Peyer's patch (tissue), 4 donors: Measurements from ENCODE around the gene ESYT2. TPM values are rescaled to one million over a fixed set of nuclear protein-coding genes. Genes with fewer than 3 reads are reported as not detected.

Experiments used
- DNase-seq, 3 donors: peaks; one replicate each; pipeline ENCODE4 v3.0.0-alpha.2; 2017 to 2019
- H3K27ac ChIP-seq, 4 donors: fragments of 200-600 bp; sonication (generic); one replicate each; pipeline ENCODE4 v1.5.1; 2016 to 2019
- H3K27me3 ChIP-seq, 2 donors: fragments of 200-600 bp; sonication (generic); one replicate each; pipeline ENCODE4 v1.5.1; 2019
- H3K36me3 ChIP-seq, 3 donors: fragments of 200-600 bp; sonication (generic); one replicate each; pipeline ENCODE4 v1.5.1; 2016 to 2019
- H3K4me1 ChIP-seq, 4 donors: fragments of 200-600 bp; sonication (generic); one replicate each; pipeline ENCODE4 v1.5.1; 2016 to 2019
- H3K4me3 ChIP-seq, 4 donors: fragments of 200-600 bp; sonication (generic); 1 replicate in 3 of 4; 2 replicates in 1 of 4; pipeline ENCODE4 v1.5.1; 2016 to 2019; ENCODE audit warnings: mild to moderate bottlenecking in 1 of 4
- H3K9me3 ChIP-seq, 4 donors: fragments of 200-600 bp; sonication (generic); one replicate each; pipeline ENCODE4 v1.5.1; 2016 to 2019; ENCODE audit warnings: mild to moderate bottlenecking in 1 of 4
- POLR2A ChIP-seq, 2 donors: fragments of 450-650 bp; IDR thresholded peaks; one replicate each; pipeline ENCODE4 v1.5.1; 2017; ENCODE audit warnings: antibody characterized with exemption in 2 of 2, mild to moderate bottlenecking in 2 of 2, moderate library complexity in 2 of 2
- total RNA-seq, 4 donors: library from RNA; depleted of rRNA; stranded (reverse); fragments of >200 nt; gene quantifications; one replicate each; pipeline ENCODE4 v1.1.0, GENCODE V29; 2016
- TF ChIP-seq, protein P1 (sequence below), 6 experiments: fragments of 450-650 bp in 4 of 6; fragments of 200-600 bp in 2 of 6; sonication (generic) in 1 of 6; IDR thresholded peaks; one replicate each; pipeline ENCODE4 v1.5.1; 2017 to 2019; ENCODE audit warnings: antibody characterized with exemption in 6 of 6, mild to moderate bottlenecking in 3 of 6, moderate library complexity in 1 of 6

Gene ESYT2
- total RNA-seq, 4 donors from 2014 or later = 53.6 to 137 (median 71.0) TPM

- Histone ChIP-seq H3K4me1 (no peaks in the 10 kb centered on the region), H3K27me3 (no peaks in the 10 kb centered on the region), H3K27ac (no peak overlapping the region), H3K36me3 (peaks cover 0 to 82% (median 2%) of the 10 kb centered on the region in 3 donors), H3K9me3 (no peaks in the 10 kb centered on the region), H3K4me3 (no peak overlapping the region)
- TF ChIP-seq POLR2A (IDR thresholded peaks at IDR 0.05) = no peak
- TF ChIP-seq, protein P1, sequence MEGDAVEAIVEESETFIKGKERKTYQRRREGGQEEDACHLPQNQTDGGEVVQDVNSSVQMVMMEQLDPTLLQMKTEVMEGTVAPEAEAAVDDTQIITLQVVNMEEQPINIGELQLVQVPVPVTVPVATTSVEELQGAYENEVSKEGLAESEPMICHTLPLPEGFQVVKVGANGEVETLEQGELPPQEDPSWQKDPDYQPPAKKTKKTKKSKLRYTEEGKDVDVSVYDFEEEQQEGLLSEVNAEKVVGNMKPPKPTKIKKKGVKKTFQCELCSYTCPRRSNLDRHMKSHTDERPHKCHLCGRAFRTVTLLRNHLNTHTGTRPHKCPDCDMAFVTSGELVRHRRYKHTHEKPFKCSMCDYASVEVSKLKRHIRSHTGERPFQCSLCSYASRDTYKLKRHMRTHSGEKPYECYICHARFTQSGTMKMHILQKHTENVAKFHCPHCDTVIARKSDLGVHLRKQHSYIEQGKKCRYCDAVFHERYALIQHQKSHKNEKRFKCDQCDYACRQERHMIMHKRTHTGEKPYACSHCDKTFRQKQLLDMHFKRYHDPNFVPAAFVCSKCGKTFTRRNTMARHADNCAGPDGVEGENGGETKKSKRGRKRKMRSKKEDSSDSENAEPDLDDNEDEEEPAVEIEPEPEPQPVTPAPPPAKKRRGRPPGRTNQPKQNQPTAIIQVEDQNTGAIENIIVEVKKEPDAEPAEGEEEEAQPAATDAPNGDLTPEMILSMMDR (IDR thresholded peaks at IDR 0.05) = no peak
- DNase-seq = no peak
Observed at GRCh38 chr7:158760445-158760764, 68.9 kb downstream of the ESYT2 start.

DNA sequence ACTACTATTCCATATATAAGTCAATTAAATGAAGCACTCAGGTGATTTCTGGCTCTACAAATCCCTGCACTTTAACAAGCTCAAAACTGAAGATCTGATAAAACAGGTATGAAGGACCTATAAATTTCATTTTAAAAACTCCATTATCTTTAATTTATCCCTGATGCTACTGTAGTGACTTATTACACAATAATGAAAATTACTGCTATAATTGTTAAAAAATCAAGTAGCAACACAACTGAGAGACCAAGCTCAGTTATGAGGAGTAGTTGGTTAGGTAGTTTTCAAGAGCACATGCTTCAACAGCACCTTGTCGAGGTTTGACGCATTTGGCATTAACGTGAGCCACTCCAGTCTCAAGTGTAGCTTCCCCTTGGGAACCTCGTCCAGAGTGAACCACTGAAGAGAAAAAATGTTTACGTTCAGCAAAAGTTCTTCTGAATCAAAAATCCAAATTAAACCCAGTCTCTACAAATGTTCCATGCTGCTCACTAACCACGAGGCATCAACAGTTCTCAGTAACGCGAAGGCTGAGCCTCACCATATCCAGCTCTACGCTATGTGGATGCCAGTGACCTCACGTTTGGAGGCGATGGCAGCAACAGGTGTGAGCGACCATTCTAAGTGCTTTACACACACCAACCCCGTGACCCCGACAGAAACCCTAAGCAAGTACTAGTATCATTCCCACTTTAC lies 69.4 kb downstream of the ESYT2 start:
- TF ChIP-seq POLR2A (IDR thresholded peaks at IDR 0.05) = no peak
- TF ChIP-seq, protein P1 (IDR thresholded peaks at IDR 0.05) = no peak
- H3K36me3 ChIP-seq = peaks cover 0 to 82% (median 2%) of the 10 kb centered on the region in 3 donors
- no peak for DNase-seq
- no peaks in the 10 kb centered on the region for H3K4me1 ChIP-seq
- H3K4me3 ChIP-seq = no peak overlapping the region
- no peaks in the 10 kb centered on the region for H3K27me3 ChIP-seq
- no peaks in the 10 kb centered on the region for H3K9me3 ChIP-seq
- no peak overlapping the region for H3K27ac ChIP-seq

GRCh38 chr7:158759245-158759614 lies 70.1 kb downstream of the ESYT2 start:
- Histone ChIP-seq H3K36me3 (peaks cover 0 to 82% (median 2%) of the 10 kb centered on the region in 3 donors), H3K4me3 (no peak overlapping the region), H3K27me3 (no peaks in the 10 kb centered on the region), H3K27ac (no peak overlapping the region), H3K4me1 (no peaks in the 10 kb centered on the region), H3K9me3 (no peaks in the 10 kb centered on the region)
- TF ChIP-seq, protein P1 (IDR thresholded peaks at IDR 0.05) = no peak
- TF ChIP-seq POLR2A (IDR thresholded peaks at IDR 0.05) = no peak
- DNase-seq = no peak

DNA sequence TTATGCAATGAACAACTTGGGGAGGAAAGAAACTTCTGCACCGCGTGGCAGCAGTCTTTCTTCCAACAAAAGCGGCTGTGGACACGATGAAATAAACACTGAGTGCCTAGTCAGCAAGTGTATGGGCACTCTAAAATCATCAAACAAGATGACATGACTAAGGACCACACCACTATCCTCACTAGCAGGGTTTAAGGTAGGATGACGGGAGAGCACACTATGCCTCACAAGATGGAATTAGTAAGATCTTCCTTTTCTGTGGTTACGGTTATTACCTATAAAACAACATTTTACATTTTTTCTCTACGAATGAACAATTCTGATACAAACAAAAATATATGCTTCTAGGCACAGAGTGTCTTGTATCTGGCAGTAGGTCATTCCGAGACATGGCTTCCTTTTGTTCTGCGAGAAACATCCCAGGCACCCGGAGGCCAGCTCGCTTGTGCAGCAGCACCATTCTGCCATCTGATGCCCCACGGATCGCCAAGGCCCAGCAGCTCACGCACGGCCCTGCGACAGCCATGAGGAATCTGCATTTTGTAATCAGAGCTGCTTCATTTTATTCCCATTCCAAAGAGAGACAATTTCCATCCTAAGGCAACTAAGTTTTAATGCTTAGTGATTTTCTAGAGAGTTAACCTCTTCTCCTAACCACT lies 70.6 kb downstream of the ESYT2 start:
- H3K4me3 ChIP-seq = no peak overlapping the region
- DNase-seq = no peak
- no peaks in the 10 kb centered on the region for H3K4me1 ChIP-seq
- peaks cover 0 to 83% (median 2%) of the 10 kb centered on the region in 3 donors for H3K36me3 ChIP-seq
- no peaks in the 10 kb centered on the region for H3K27me3 ChIP-seq
- no peaks in the 10 kb centered on the region for H3K9me3 ChIP-seq
- H3K27ac ChIP-seq = no peak overlapping the region
- TF ChIP-seq, protein P1 (IDR thresholded peaks at IDR 0.05) = no peak
- no peak for TF ChIP-seq POLR2A (IDR thresholded peaks at IDR 0.05)

- DNase-seq = no peak
- no peaks in the 10 kb centered on the region for H3K9me3 ChIP-seq
- peaks cover 0 to 81% (median 2%) of the 10 kb centered on the region in 3 donors for H3K36me3 ChIP-seq
- H3K4me1 ChIP-seq = no peaks in the 10 kb centered on the region
- TF ChIP-seq, protein P1 (IDR thresholded peaks at IDR 0.05) = no peak
- TF ChIP-seq POLR2A (IDR thresholded peaks at IDR 0.05) = no peak
- H3K4me3 ChIP-seq = no peak overlapping the region
- H3K27ac ChIP-seq = no peak overlapping the region
- no peaks in the 10 kb centered on the region for H3K27me3 ChIP-seq
Observed at GRCh38 chr7:158757404-158757989, 71.8 kb downstream of the ESYT2 start.
